GM12801 (cell line): ENCODE results near the gene TBC1D22A.

Experiments
- TF ChIP-seq, protein P1 (sequence below): IDR thresholded peaks from one replicate; pipeline ENCODE4 v1.5.1; 2011; ENCODE audit warnings: control low read depth; ENCODE audit not compliant: insufficient read length; ENCODE audit errors: extremely low read depth

The TBC1D22A gene

DNA sequence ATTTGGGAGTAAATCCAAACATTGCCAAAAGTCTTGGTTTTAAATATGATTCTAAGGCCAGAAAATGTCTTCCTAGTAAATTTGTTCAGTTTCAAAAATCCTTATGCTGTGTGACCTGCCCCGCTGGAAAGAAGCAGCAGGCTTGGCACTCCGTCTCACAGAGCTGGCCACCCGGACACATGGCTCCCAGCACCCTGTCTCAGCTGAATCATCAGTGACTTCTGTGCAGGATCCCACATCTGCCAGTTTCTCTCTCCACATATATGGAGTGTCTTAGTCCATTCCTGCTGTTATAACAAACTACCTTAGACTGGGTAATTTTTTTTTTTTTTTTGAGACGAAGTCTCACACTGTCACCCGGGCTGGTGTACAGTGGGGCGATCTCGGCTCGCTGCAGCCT is 356.7 kb downstream of the TBC1D22A start:
- TF ChIP-seq, protein P1, sequence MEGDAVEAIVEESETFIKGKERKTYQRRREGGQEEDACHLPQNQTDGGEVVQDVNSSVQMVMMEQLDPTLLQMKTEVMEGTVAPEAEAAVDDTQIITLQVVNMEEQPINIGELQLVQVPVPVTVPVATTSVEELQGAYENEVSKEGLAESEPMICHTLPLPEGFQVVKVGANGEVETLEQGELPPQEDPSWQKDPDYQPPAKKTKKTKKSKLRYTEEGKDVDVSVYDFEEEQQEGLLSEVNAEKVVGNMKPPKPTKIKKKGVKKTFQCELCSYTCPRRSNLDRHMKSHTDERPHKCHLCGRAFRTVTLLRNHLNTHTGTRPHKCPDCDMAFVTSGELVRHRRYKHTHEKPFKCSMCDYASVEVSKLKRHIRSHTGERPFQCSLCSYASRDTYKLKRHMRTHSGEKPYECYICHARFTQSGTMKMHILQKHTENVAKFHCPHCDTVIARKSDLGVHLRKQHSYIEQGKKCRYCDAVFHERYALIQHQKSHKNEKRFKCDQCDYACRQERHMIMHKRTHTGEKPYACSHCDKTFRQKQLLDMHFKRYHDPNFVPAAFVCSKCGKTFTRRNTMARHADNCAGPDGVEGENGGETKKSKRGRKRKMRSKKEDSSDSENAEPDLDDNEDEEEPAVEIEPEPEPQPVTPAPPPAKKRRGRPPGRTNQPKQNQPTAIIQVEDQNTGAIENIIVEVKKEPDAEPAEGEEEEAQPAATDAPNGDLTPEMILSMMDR = no peak

GRCh38 chr22:47120399-47120798 is 357.9 kb downstream of the TBC1D22A start:
- TF ChIP-seq, protein P1 = no peak

- TF ChIP-seq, protein P1 = no peak
Observed at GRCh38 chr22:47121791-47122190, 359.3 kb downstream of the TBC1D22A start.

GRCh38 chr22:47122441-47123000 is 360.1 kb downstream of the TBC1D22A start:
- TF ChIP-seq, protein P1 = no peak

GRCh38 chr22:47123006-47123826 is 360.8 kb downstream of the TBC1D22A start:
- TF ChIP-seq, protein P1 = no peak

DNA sequence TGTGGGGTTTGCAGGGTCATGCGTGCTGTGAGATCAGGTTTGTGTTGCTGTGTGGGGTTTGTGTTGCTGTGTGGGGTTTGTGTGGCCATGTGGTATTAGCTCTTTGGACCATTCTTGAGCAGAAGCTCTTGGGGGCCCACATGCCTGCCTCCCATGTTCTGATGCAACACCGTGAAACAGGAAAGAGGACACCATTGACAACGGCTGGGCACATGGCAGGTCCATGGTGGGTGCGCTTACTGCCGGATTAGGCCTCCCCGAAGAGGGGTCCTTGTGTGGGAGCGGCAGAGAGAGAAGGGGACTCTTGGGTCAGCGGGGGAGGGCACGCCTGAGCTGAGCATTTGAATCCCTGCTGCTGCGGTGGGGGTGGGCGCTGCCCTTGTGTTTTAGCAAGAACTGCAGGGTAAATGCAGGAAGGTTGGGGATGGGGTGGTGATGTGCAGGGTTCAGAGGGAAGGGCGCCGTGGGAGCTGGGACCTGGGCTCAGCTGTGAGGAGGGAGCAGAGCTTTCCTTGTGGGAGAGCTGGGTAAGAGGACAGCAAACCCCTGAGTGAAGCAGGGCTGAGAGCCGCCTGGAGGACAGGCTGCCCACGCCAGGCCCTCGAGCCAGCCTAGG is 361.5 kb downstream of the TBC1D22A start:
- TF ChIP-seq, protein P1 = no peak

GRCh38 chr22:47124451-47124881 is 362.0 kb downstream of the TBC1D22A start:
- TF ChIP-seq, protein P1 = no peak
